H1 (cell line): Measurements from ENCODE around the gene TM9SF1. TPM values are rescaled to one million over a fixed set of nuclear protein-coding genes. Genes with fewer than 3 reads are reported as not detected.

Source experiments
- CTCF ChIA-PET: fragments of 300-600 bp; sonication (Branson Sonifier 250); formaldehyde crosslinking; loops from one replicate; lab custom pipeline; 2021; ENCODE audit not compliant: partially characterized antibody; lab: Charles Lee
- POLR2A ChIA-PET: fragments of 300-600 bp; sonication (Branson Sonifier 250); formaldehyde crosslinking; loops from one replicate; lab custom pipeline; 2021; ENCODE audit warnings: inconsistent platforms; ENCODE audit not compliant: partially characterized antibody; lab: Charles Lee
- DNase-seq, 2 experiments: peaks; one replicate each; pipeline versions ENCODE4 v3.0.0 to v3.0.0-alpha.2; 2010 to 2022; ENCODE audit warnings: low spot score in 2 of 2, low read depth in 1 of 2, mixed read lengths in 1 of 2
- FAIRE-seq: peaks from 2 replicates; lab custom pipeline; 2011; peaks lifted over from hg19 to GRCh38; lab: Jason Lieb, UNC
- H2AFZ ChIP-seq: 2 replicates; pipeline ENCODE4 v1.8.1; 2012; ENCODE audit warnings: low read length, inconsistent platforms
- H2AK5ac ChIP-seq: 2 replicates; pipeline ENCODE4 v1.6.1; 2013; ENCODE audit warnings: low read depth, low read length
- H2BK120ac ChIP-seq: replicated peaks from 2 replicates; pipeline ENCODE3; 2013; ENCODE audit warnings: low read depth, low read length, inconsistent platforms
- H2BK12ac ChIP-seq: 2 replicates; pipeline ENCODE4 v1.6.1; 2013; ENCODE audit warnings: low read depth, low read length
- H2BK15ac ChIP-seq: 2 replicates; pipeline ENCODE4 v1.6.1; 2013; ENCODE audit warnings: low read length
- H2BK20ac ChIP-seq: 2 replicates; pipeline ENCODE4 v1.6.1; 2013; ENCODE audit warnings: low read length
- H2BK5ac ChIP-seq: 2 replicates; pipeline ENCODE4 v1.6.1; 2013; ENCODE audit warnings: low read depth, low read length
- H3K14ac ChIP-seq: 2 replicates; pipeline ENCODE4 v1.6.1; 2013; ENCODE audit warnings: inconsistent platforms; ENCODE audit not compliant: insufficient read length
- H3K18ac ChIP-seq: 2 replicates; pipeline ENCODE4 v1.6.1; 2013; ENCODE audit warnings: low read length; ENCODE audit errors: extremely low read depth
- H3K23ac ChIP-seq: 2 replicates; pipeline ENCODE4 v1.6.1; 2013; ENCODE audit warnings: inconsistent platforms; ENCODE audit not compliant: insufficient read length
- H3K23me2 ChIP-seq: 2 replicates; pipeline ENCODE4 v1.6.1; 2013; ENCODE audit warnings: low read depth, low read length
- H3K27ac ChIP-seq: 2 replicates; pipeline ENCODE4 v1.6.1; 2011; ENCODE audit warnings: low read depth, low read length, inconsistent platforms
- H3K27me3 ChIP-seq, 4 experiments: replicated peaks in 1 of 4; 1 replicate in 1 of 4; 2 replicates in 3 of 4; pipeline versions ENCODE4 v1.6.1 to v1.8.1; 2011 to 2013; ENCODE audit warnings: low read length in 3 of 4, mild to moderate bottlenecking in 3 of 4, inconsistent platforms in 2 of 4, mixed read lengths in 2 of 4, moderate library complexity in 1 of 4; ENCODE audit not compliant: control insufficient read depth in 3 of 4, insufficient read depth in 3 of 4; ENCODE audit errors: extremely low read depth in 1 of 4
- H3K36me3 ChIP-seq, 4 experiments: 2 replicates each; pipeline versions ENCODE4 v1.6.1 to v1.8.1; 2011 to 2013; ENCODE audit warnings: mild to moderate bottlenecking in 4 of 4, low read length in 3 of 4, moderate library complexity in 2 of 4, control low read depth in 1 of 4, inconsistent platforms in 1 of 4; ENCODE audit not compliant: insufficient read depth in 4 of 4, control insufficient read depth in 2 of 4
- H3K4ac ChIP-seq: replicated peaks from 2 replicates; pipeline ENCODE3; 2013; ENCODE audit warnings: low read length, low read depth, mixed read lengths, inconsistent platforms; ENCODE audit not compliant: insufficient read length
- H3K4me1 ChIP-seq, 4 experiments: replicated peaks in 1 of 4; 1 replicate in 1 of 4; 2 replicates in 3 of 4; pipeline versions ENCODE4 v1.6.1 to v1.8.1; 2011 to 2013; ENCODE audit warnings: low read length in 3 of 4, inconsistent platforms in 2 of 4, mixed read lengths in 1 of 4; ENCODE audit not compliant: insufficient read depth in 4 of 4, control insufficient read depth in 3 of 4
- H3K4me2 ChIP-seq, 2 experiments: 2 replicates each; pipeline versions ENCODE4 v1.6.1 to v1.8.1; 2011 to 2013; ENCODE audit warnings: low read depth in 2 of 2, low read length in 2 of 2, control low read depth in 1 of 2, inconsistent platforms in 1 of 2, mild to moderate bottlenecking in 1 of 2; ENCODE audit not compliant: insufficient read depth in 1 of 2
- H3K4me3 ChIP-seq, 4 experiments: fragments of 200-600, 300-600 bp in 1 of 4; sonication (generic), shearing (Covaris generic), sonication (Bioruptor Twin) in 1 of 4; 2 replicates each; pipeline versions ENCODE4 v1.5.1 to v1.8.1; 2011 to 2016; ENCODE audit warnings: low read length in 4 of 4, low read depth in 3 of 4, control low read depth in 2 of 4, inconsistent platforms in 2 of 4, mild to moderate bottlenecking in 2 of 4, mixed read lengths in 1 of 4, moderate library complexity in 1 of 4; ENCODE audit not compliant: insufficient read depth in 2 of 4; ENCODE audit errors: extremely low read depth in 1 of 4
- H3K56ac ChIP-seq: replicated peaks from 2 replicates; pipeline ENCODE3; 2013; ENCODE audit warnings: low read depth, mild to moderate bottlenecking, mixed read lengths, low read length, inconsistent platforms; ENCODE audit not compliant: insufficient read length
- H3K79me1 ChIP-seq: 2 replicates; pipeline ENCODE4 v1.6.1; 2013; ENCODE audit warnings: low read depth, low read length, control low read depth
- H3K79me2 ChIP-seq, 2 experiments: 2 replicates each; pipeline versions ENCODE4 v1.6.1 to v1.8.1; 2012 to 2013; ENCODE audit warnings: low read length in 2 of 2, mild to moderate bottlenecking in 2 of 2, inconsistent platforms in 1 of 2; ENCODE audit not compliant: insufficient read depth in 2 of 2, control insufficient read depth in 1 of 2
- H3K9ac ChIP-seq, 4 experiments: replicated peaks in 1 of 4; 1 replicate in 1 of 4; 2 replicates in 3 of 4; pipeline versions ENCODE4 v1.6.1 to v1.8.1; 2011 to 2013; ENCODE audit warnings: low read depth in 3 of 4, low read length in 3 of 4, control low read depth in 2 of 4, mild to moderate bottlenecking in 2 of 4, moderate library complexity in 2 of 4, inconsistent platforms in 1 of 4; ENCODE audit errors: extremely low read depth in 1 of 4
- H3K9me3 ChIP-seq, 2 experiments: 2 replicates each; pipeline versions ENCODE4 v1.6.1 to v1.8.1; 2012 to 2013; ENCODE audit warnings: mild to moderate bottlenecking in 2 of 2, moderate library complexity in 2 of 2, control low read depth in 1 of 2, inconsistent platforms in 1 of 2, low read depth in 1 of 2, low read length in 1 of 2, mixed read lengths in 1 of 2; ENCODE audit not compliant: insufficient read depth in 2 of 2
- H4K20me1 ChIP-seq, 2 experiments: replicated peaks in 1 of 2; 2 replicates each; pipeline versions ENCODE3 to v1.8.1; 2011 to 2013; ENCODE audit warnings: inconsistent platforms in 2 of 2, low read length in 2 of 2, mild to moderate bottlenecking in 1 of 2; ENCODE audit not compliant: insufficient read depth in 2 of 2, control insufficient read depth in 1 of 2
- H4K5ac ChIP-seq: 2 replicates; pipeline ENCODE4 v1.6.1; 2013; ENCODE audit warnings: low read length, low read depth, mixed read lengths, inconsistent platforms; ENCODE audit not compliant: insufficient read length
- H4K8ac ChIP-seq: 2 replicates; pipeline ENCODE4 v1.8.0; 2013; ENCODE audit warnings: mild to moderate bottlenecking, moderate library complexity, low read length, inconsistent platforms; ENCODE audit not compliant: insufficient read depth; ENCODE audit errors: extremely low read depth
- H4K91ac ChIP-seq: replicated peaks from 2 replicates; pipeline ENCODE3; 2013; ENCODE audit warnings: low read length, mixed read lengths, inconsistent platforms; ENCODE audit not compliant: insufficient read length
- TCF12 ChIP-seq: IDR thresholded peaks from 2 replicates; pipeline ENCODE4 v1.6.1; 2011; ENCODE audit warnings: low read depth, mild to moderate bottlenecking, low read length
- WGBS, 2 experiments: shearing (Covaris generic) in 1 of 2; methylation state at CpG; one replicate each; pipeline versions ENCODE4 v1.1.6 to v1.1.7; 2013 to 2015; ENCODE audit warnings: low lambda C conversion rate in 2 of 2, mixed read lengths in 2 of 2, inconsistent platforms in 1 of 2, low coverage in 1 of 2, missing lambda C conversion rate in 1 of 2; ENCODE audit not compliant: insufficient replicate concordance in 2 of 2, insufficient coverage in 1 of 2, insufficient read length in 1 of 2; ENCODE audit errors: extremely low coverage in 1 of 2, missing lambda C conversion rate in 1 of 2; 5-methylcytosine and 5-hydroxymethylcytosine counted together
- polyA plus RNA-seq, 7 experiments: library from polyadenylated mRNA; depleted of rRNA in 3 of 7; stranded (reverse) in 5 of 7; unstranded in 2 of 7; fragments of >200 nt in 5 of 7; fragments of 200-250 nt in 2 of 7; gene quantifications; 1 replicate in 5 of 7; 2 replicates in 1 of 7; 4 replicates in 1 of 7; pipeline versions ENCODE4 v1.2.1 to v1.2.3, GENCODE V29; 2011 to 2013; ENCODE audit warnings: missing spikeins in 2 of 7, mixed read lengths in 2 of 7
- total RNA-seq: library from RNA; stranded (reverse); fragmentation: NEBNext Ultra II Directional; extraction: Animal tissue kit (Norgen Biotek cat#: 25700); gene quantifications from 2 replicates; pipeline ENCODE4 v1.2.1, GENCODE V29; 2021

The TM9SF1 gene
- total and polyA plus RNA-seq, 2 of the 8 experiments (the other 6 are each of a cell fraction or from before 2014, with no cell fraction given) = 22.2 to 29.2 TPM

DNA sequence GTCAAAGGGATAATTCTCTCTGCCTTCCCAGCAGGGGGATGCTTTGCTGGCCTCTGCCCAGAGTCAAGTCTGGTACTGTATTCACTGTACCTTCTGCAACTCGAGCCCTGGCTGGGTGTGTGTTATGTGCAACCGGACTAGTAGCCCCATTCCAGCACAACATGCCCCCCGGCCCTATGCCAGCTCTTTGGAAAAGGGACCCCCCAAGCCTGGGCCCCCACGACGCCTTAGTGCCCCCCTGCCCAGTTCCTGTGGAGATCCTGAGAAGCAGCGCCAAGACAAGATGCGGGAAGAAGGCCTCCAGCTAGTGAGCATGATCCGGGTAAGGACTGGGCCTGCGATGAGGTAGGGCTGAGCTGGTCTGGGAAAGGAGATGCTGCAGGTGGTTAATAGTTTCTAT is 44.7 kb downstream of the TM9SF1 start:
- Histone ChIP-seq H3K79me1 (peaks cover 9% of the 10 kb centered on the region; the same call in 1 of the 2 replicates), H2BK5ac (no peak overlapping the region), H3K27ac (no peak overlapping the region), H3K79me2 (peaks cover 0 to 25% of the 10 kb centered on the region in 2 experiments; a peak in 3 of 4 replicates), H3K56ac (no peak overlapping the region), H3K4me3 (no peak overlapping the region), H3K27me3 (no peaks in the 10 kb centered on the region; a peak in 1 of 7 replicates), H2BK20ac (no peak overlapping the region), H4K20me1 (peaks cover 0 to 23% of the 10 kb centered on the region in 2 experiments), H3K4me1 (peaks cover 0 to 10% (median 6%) of the 10 kb centered on the region in 4 experiments; a peak in 5 of 7 replicates), H4K8ac (no peak overlapping the region; the same call in 1 of the 2 replicates), H3K4me2 (no peak overlapping the region), H2BK12ac (no peak overlapping the region), H3K36me3 (peaks cover 21 to 42% (median 40%) of the 10 kb centered on the region in 4 experiments), H2AFZ (no peak overlapping the region), H3K18ac (no peak overlapping the region), H2AK5ac (no peak overlapping the region), H3K14ac (no peak overlapping the region), H3K9me3 (no peaks in the 10 kb centered on the region), H2BK15ac (no peak overlapping the region), H4K5ac (no peak overlapping the region), H2BK120ac (no peak overlapping the region), H3K4ac (no peak overlapping the region), H3K9ac (no peak overlapping the region), H3K23me2 (peaks cover 10% of the 10 kb centered on the region), H4K91ac (no peak overlapping the region), H3K23ac (no peak overlapping the region)
- no peak for FAIRE-seq
- ChIA-PET POLR2A (interaction anchor here (0.6 to 9.6 kb wide), 13 partner anchors 9 to 733 kb away, joined by 3 to 86 read pairs (median 5); partner anchors contain the start of genes DCAF11, EMC9, IRF9 and NRL), CTCF (interaction anchor here (0.6 to 3.4 kb wide), 9 partner anchors 7 to 161 kb away, joined by 3 to 26 read pairs (median 4); partner anchors contain the start of genes EMC9, IRF9, PCK2 and PSME1)
- 93% methylated on average over 9 of the region's 9 CpGs; no CpG with 5 or more reads in 1 of the 2 experiments for WGBS, 2 experiments
- DNase-seq = no peak
- no peak for TF ChIP-seq TCF12
